H1 (cell line): ENCODE data around the gene GULP1. TPM values are rescaled to one million over a fixed set of nuclear protein-coding genes. Genes with fewer than 3 reads are reported as not detected.

ENCODE experiments used
- CTCF ChIA-PET: fragments of 300-600 bp; sonication (Branson Sonifier 250); formaldehyde crosslinking; loops from one replicate; lab custom pipeline; 2021; ENCODE audit not compliant: partially characterized antibody; lab: Charles Lee
- POLR2A ChIA-PET: fragments of 300-600 bp; sonication (Branson Sonifier 250); formaldehyde crosslinking; loops from one replicate; lab custom pipeline; 2021; ENCODE audit warnings: inconsistent platforms; ENCODE audit not compliant: partially characterized antibody; lab: Charles Lee
- DNase-seq, 2 experiments: peaks; one replicate each; pipeline versions ENCODE4 v3.0.0 to v3.0.0-alpha.2; 2010 to 2022; ENCODE audit warnings: low spot score in 2 of 2, low read depth in 1 of 2, mixed read lengths in 1 of 2
- FAIRE-seq: peaks from 2 replicates; lab custom pipeline; 2011; peaks lifted over from hg19 to GRCh38; lab: Jason Lieb, UNC
- H2AFZ ChIP-seq: 2 replicates; pipeline ENCODE4 v1.8.1; 2012; ENCODE audit warnings: low read length, inconsistent platforms
- H2AK5ac ChIP-seq: 2 replicates; pipeline ENCODE4 v1.6.1; 2013; ENCODE audit warnings: low read depth, low read length
- H2BK120ac ChIP-seq: replicated peaks from 2 replicates; pipeline ENCODE3; 2013; ENCODE audit warnings: low read depth, low read length, inconsistent platforms
- H2BK12ac ChIP-seq: 2 replicates; pipeline ENCODE4 v1.6.1; 2013; ENCODE audit warnings: low read depth, low read length
- H2BK15ac ChIP-seq: 2 replicates; pipeline ENCODE4 v1.6.1; 2013; ENCODE audit warnings: low read length
- H2BK20ac ChIP-seq: 2 replicates; pipeline ENCODE4 v1.6.1; 2013; ENCODE audit warnings: low read length
- H2BK5ac ChIP-seq: 2 replicates; pipeline ENCODE4 v1.6.1; 2013; ENCODE audit warnings: low read depth, low read length
- H3K14ac ChIP-seq: 2 replicates; pipeline ENCODE4 v1.6.1; 2013; ENCODE audit warnings: inconsistent platforms; ENCODE audit not compliant: insufficient read length
- H3K18ac ChIP-seq: 2 replicates; pipeline ENCODE4 v1.6.1; 2013; ENCODE audit warnings: low read length; ENCODE audit errors: extremely low read depth
- H3K23ac ChIP-seq: 2 replicates; pipeline ENCODE4 v1.6.1; 2013; ENCODE audit warnings: inconsistent platforms; ENCODE audit not compliant: insufficient read length
- H3K23me2 ChIP-seq: 2 replicates; pipeline ENCODE4 v1.6.1; 2013; ENCODE audit warnings: low read depth, low read length
- H3K27ac ChIP-seq: 2 replicates; pipeline ENCODE4 v1.6.1; 2011; ENCODE audit warnings: low read depth, low read length, inconsistent platforms
- H3K27me3 ChIP-seq, 4 experiments: replicated peaks in 1 of 4; 1 replicate in 1 of 4; 2 replicates in 3 of 4; pipeline versions ENCODE4 v1.6.1 to v1.8.1; 2011 to 2013; ENCODE audit warnings: low read length in 3 of 4, mild to moderate bottlenecking in 3 of 4, inconsistent platforms in 2 of 4, mixed read lengths in 2 of 4, moderate library complexity in 1 of 4; ENCODE audit not compliant: control insufficient read depth in 3 of 4, insufficient read depth in 3 of 4; ENCODE audit errors: extremely low read depth in 1 of 4
- H3K36me3 ChIP-seq, 4 experiments: 2 replicates each; pipeline versions ENCODE4 v1.6.1 to v1.8.1; 2011 to 2013; ENCODE audit warnings: mild to moderate bottlenecking in 4 of 4, low read length in 3 of 4, moderate library complexity in 2 of 4, control low read depth in 1 of 4, inconsistent platforms in 1 of 4; ENCODE audit not compliant: insufficient read depth in 4 of 4, control insufficient read depth in 2 of 4
- H3K4ac ChIP-seq: replicated peaks from 2 replicates; pipeline ENCODE3; 2013; ENCODE audit warnings: low read length, low read depth, mixed read lengths, inconsistent platforms; ENCODE audit not compliant: insufficient read length
- H3K4me1 ChIP-seq, 4 experiments: replicated peaks in 1 of 4; 1 replicate in 1 of 4; 2 replicates in 3 of 4; pipeline versions ENCODE4 v1.6.1 to v1.8.1; 2011 to 2013; ENCODE audit warnings: low read length in 3 of 4, inconsistent platforms in 2 of 4, mixed read lengths in 1 of 4; ENCODE audit not compliant: insufficient read depth in 4 of 4, control insufficient read depth in 3 of 4
- H3K4me2 ChIP-seq, 2 experiments: 2 replicates each; pipeline versions ENCODE4 v1.6.1 to v1.8.1; 2011 to 2013; ENCODE audit warnings: low read depth in 2 of 2, low read length in 2 of 2, control low read depth in 1 of 2, inconsistent platforms in 1 of 2, mild to moderate bottlenecking in 1 of 2; ENCODE audit not compliant: insufficient read depth in 1 of 2
- H3K4me3 ChIP-seq, 4 experiments: fragments of 200-600, 300-600 bp in 1 of 4; sonication (generic), shearing (Covaris generic), sonication (Bioruptor Twin) in 1 of 4; 2 replicates each; pipeline versions ENCODE4 v1.5.1 to v1.8.1; 2011 to 2016; ENCODE audit warnings: low read length in 4 of 4, low read depth in 3 of 4, control low read depth in 2 of 4, inconsistent platforms in 2 of 4, mild to moderate bottlenecking in 2 of 4, mixed read lengths in 1 of 4, moderate library complexity in 1 of 4; ENCODE audit not compliant: insufficient read depth in 2 of 4; ENCODE audit errors: extremely low read depth in 1 of 4
- H3K56ac ChIP-seq: replicated peaks from 2 replicates; pipeline ENCODE3; 2013; ENCODE audit warnings: low read depth, mild to moderate bottlenecking, mixed read lengths, low read length, inconsistent platforms; ENCODE audit not compliant: insufficient read length
- H3K79me1 ChIP-seq: 2 replicates; pipeline ENCODE4 v1.6.1; 2013; ENCODE audit warnings: low read depth, low read length, control low read depth
- H3K79me2 ChIP-seq, 2 experiments: 2 replicates each; pipeline versions ENCODE4 v1.6.1 to v1.8.1; 2012 to 2013; ENCODE audit warnings: low read length in 2 of 2, mild to moderate bottlenecking in 2 of 2, inconsistent platforms in 1 of 2; ENCODE audit not compliant: insufficient read depth in 2 of 2, control insufficient read depth in 1 of 2
- H3K9ac ChIP-seq, 4 experiments: replicated peaks in 1 of 4; 1 replicate in 1 of 4; 2 replicates in 3 of 4; pipeline versions ENCODE4 v1.6.1 to v1.8.1; 2011 to 2013; ENCODE audit warnings: low read depth in 3 of 4, low read length in 3 of 4, control low read depth in 2 of 4, mild to moderate bottlenecking in 2 of 4, moderate library complexity in 2 of 4, inconsistent platforms in 1 of 4; ENCODE audit errors: extremely low read depth in 1 of 4
- H3K9me3 ChIP-seq, 2 experiments: 2 replicates each; pipeline versions ENCODE4 v1.6.1 to v1.8.1; 2012 to 2013; ENCODE audit warnings: mild to moderate bottlenecking in 2 of 2, moderate library complexity in 2 of 2, control low read depth in 1 of 2, inconsistent platforms in 1 of 2, low read depth in 1 of 2, low read length in 1 of 2, mixed read lengths in 1 of 2; ENCODE audit not compliant: insufficient read depth in 2 of 2
- H4K20me1 ChIP-seq, 2 experiments: replicated peaks in 1 of 2; 2 replicates each; pipeline versions ENCODE3 to v1.8.1; 2011 to 2013; ENCODE audit warnings: inconsistent platforms in 2 of 2, low read length in 2 of 2, mild to moderate bottlenecking in 1 of 2; ENCODE audit not compliant: insufficient read depth in 2 of 2, control insufficient read depth in 1 of 2
- H4K5ac ChIP-seq: 2 replicates; pipeline ENCODE4 v1.6.1; 2013; ENCODE audit warnings: low read length, low read depth, mixed read lengths, inconsistent platforms; ENCODE audit not compliant: insufficient read length
- H4K8ac ChIP-seq: 2 replicates; pipeline ENCODE4 v1.8.0; 2013; ENCODE audit warnings: mild to moderate bottlenecking, moderate library complexity, low read length, inconsistent platforms; ENCODE audit not compliant: insufficient read depth; ENCODE audit errors: extremely low read depth
- H4K91ac ChIP-seq: replicated peaks from 2 replicates; pipeline ENCODE3; 2013; ENCODE audit warnings: low read length, mixed read lengths, inconsistent platforms; ENCODE audit not compliant: insufficient read length
- HDAC2 ChIP-seq, 2 experiments: fragments of 300-600 bp in 1 of 2; sonication (generic) in 1 of 2; IDR thresholded peaks; 2 replicates each; pipeline ENCODE4 v1.6.1; 2011 to 2012; ENCODE audit warnings: low read depth in 2 of 2, low read length in 2 of 2, mild to moderate bottlenecking in 2 of 2, moderate library complexity in 2 of 2, borderline replicate concordance in 1 of 2, inconsistent platforms in 1 of 2
- JUND ChIP-seq: IDR thresholded peaks from 2 replicates; pipeline ENCODE4 v1.6.1; 2011; ENCODE audit warnings: mild to moderate bottlenecking, improper control_type of control experiment, low read length
- KDM5A ChIP-seq: fragments of 200-600 bp; IDR thresholded peaks from 2 replicates; pipeline ENCODE4 v1.7.1; 2012; ENCODE audit warnings: mild to moderate bottlenecking, low read length, inconsistent platforms, mixed read lengths
- POLR2A ChIP-seq, 2 experiments: IDR thresholded peaks; 1 replicate in 1 of 2; 2 replicates in 1 of 2; pipeline ENCODE4 v1.6.1; 2011; ENCODE audit warnings: low read depth in 2 of 2, low read length in 2 of 2, mild to moderate bottlenecking in 2 of 2; ENCODE audit errors: control extremely low read depth in 1 of 2
- POLR2AphosphoS5 ChIP-seq: IDR thresholded peaks from 2 replicates; pipeline ENCODE4 v1.6.1; 2011; ENCODE audit warnings: low read depth, low read length
- POU5F1 ChIP-seq: IDR thresholded peaks from 2 replicates; pipeline ENCODE4 v1.6.1; 2011; ENCODE audit warnings: low read depth, mild to moderate bottlenecking, low read length, moderate library complexity
- RXRA ChIP-seq: IDR thresholded peaks from 2 replicates; pipeline ENCODE4 v1.6.1; 2011; ENCODE audit warnings: low read depth, mild to moderate bottlenecking, low read length, moderate library complexity; ENCODE audit not compliant: insufficient read depth
- SIRT6 ChIP-seq: IDR thresholded peaks from one replicate; pipeline ENCODE4 v1.7.1; 2012; ENCODE audit warnings: low read length, inconsistent platforms
- SP1 ChIP-seq: IDR thresholded peaks from 2 replicates; pipeline ENCODE4 v1.6.1; 2011; ENCODE audit warnings: low read depth, low read length
- TAF7 ChIP-seq: optimal IDR thresholded peaks from 2 replicates; pipeline ENCODE3; 2011; ENCODE audit warnings: low read depth, mild to moderate bottlenecking, inconsistent platforms, low read length, moderate library complexity, borderline replicate concordance
- TBP ChIP-seq: IDR thresholded peaks from 2 replicates; pipeline ENCODE4 v1.6.1; 2011; ENCODE audit warnings: low read depth, low read length, improper control_type of control experiment
- WGBS, 2 experiments: shearing (Covaris generic) in 1 of 2; methylation state at CpG; one replicate each; pipeline versions ENCODE4 v1.1.6 to v1.1.7; 2013 to 2015; ENCODE audit warnings: low lambda C conversion rate in 2 of 2, mixed read lengths in 2 of 2, inconsistent platforms in 1 of 2, low coverage in 1 of 2, missing lambda C conversion rate in 1 of 2; ENCODE audit not compliant: insufficient replicate concordance in 2 of 2, insufficient coverage in 1 of 2, insufficient read length in 1 of 2; ENCODE audit errors: extremely low coverage in 1 of 2, missing lambda C conversion rate in 1 of 2; 5-methylcytosine and 5-hydroxymethylcytosine counted together
- polyA plus RNA-seq, 7 experiments: library from polyadenylated mRNA; depleted of rRNA in 3 of 7; stranded (reverse) in 5 of 7; unstranded in 2 of 7; fragments of >200 nt in 5 of 7; fragments of 200-250 nt in 2 of 7; gene quantifications; 1 replicate in 5 of 7; 2 replicates in 1 of 7; 4 replicates in 1 of 7; pipeline versions ENCODE4 v1.2.1 to v1.2.3, GENCODE V29; 2011 to 2013; ENCODE audit warnings: missing spikeins in 2 of 7, mixed read lengths in 2 of 7
- total RNA-seq: library from RNA; stranded (reverse); fragmentation: NEBNext Ultra II Directional; extraction: Animal tissue kit (Norgen Biotek cat#: 25700); gene quantifications from 2 replicates; pipeline ENCODE4 v1.2.1, GENCODE V29; 2021
- TF ChIP-seq, protein P1 (sequence below): IDR thresholded peaks from 2 replicates; pipeline ENCODE4 v1.6.1; 2012; ENCODE audit warnings: inconsistent platforms

Gene GULP1
- total and polyA plus RNA-seq, 2 of the 8 experiments (the other 6 are each of a cell fraction or from before 2014, with no cell fraction given): 69.7 to 139 TPM

GRCh38 chr2:188449561-188449960 lies 157.9 kb downstream of the GULP1 start:
- H3K56ac ChIP-seq: no peak overlapping the region
- no peak overlapping the region for H3K23ac ChIP-seq
- peaks cover 0 to 20% (median 2%) of the 10 kb centered on the region in 4 experiments; a peak in 3 of 8 replicates for H3K36me3 ChIP-seq
- no peak overlapping the region for H3K27ac ChIP-seq
- ChIA-PET POLR2A (no interaction called here), CTCF (interaction anchor here (0.7 to 1.0 kb wide), 2 partner anchors 145 to 1070 kb away, joined by 3 read pairs; no protein-coding TSS in a partner anchor)
- no peak overlapping the region for H2AFZ ChIP-seq
- no peak overlapping the region for H2BK5ac ChIP-seq
- FAIRE-seq: no peak
- no peak overlapping the region for H2BK120ac ChIP-seq
- peaks cover 0 to 90% of the 10 kb centered on the region in 2 experiments; a peak in 2 of 4 replicates for H3K79me2 ChIP-seq
- H3K27me3 ChIP-seq: peaks cover 0 to 1% (median 0%) of the 10 kb centered on the region in 4 experiments; a peak in 1 of 7 replicates
- no peak overlapping the region for H4K8ac ChIP-seq
- no peaks in the 10 kb centered on the region; a peak in 1 of 4 replicates for H3K9me3 ChIP-seq
- no peak overlapping the region for H4K5ac ChIP-seq
- H2AK5ac ChIP-seq: no peak overlapping the region
- H2BK20ac ChIP-seq: no peak overlapping the region
- H2BK15ac ChIP-seq: no peak overlapping the region
- 81% methylated on average over 1 of the region's 1 CpG; no CpG with 5 or more reads in 1 of the 2 experiments for whole genome bisulfite sequencing, 2 experiments
- H3K9ac ChIP-seq: no peak overlapping the region
- H2BK12ac ChIP-seq: no peak overlapping the region
- peaks cover 0 to 3% (median 2%) of the 10 kb centered on the region in 4 experiments; a peak in 2 of 7 replicates for H3K4me1 ChIP-seq
- no peaks in the 10 kb centered on the region for H3K79me1 ChIP-seq
- no peak overlapping the region for H3K4me2 ChIP-seq
- no peak overlapping the region for H4K91ac ChIP-seq
- no peak for DNase-seq
- H3K4me3 ChIP-seq: no peak overlapping the region
- H3K4ac ChIP-seq: no peak overlapping the region
- no peak overlapping the region for H3K18ac ChIP-seq
- H4K20me1 ChIP-seq: no peaks in the 10 kb centered on the region
- H3K23me2 ChIP-seq: no peaks in the 10 kb centered on the region
- no peak overlapping the region for H3K14ac ChIP-seq
- TF ChIP-seq, protein P1, sequence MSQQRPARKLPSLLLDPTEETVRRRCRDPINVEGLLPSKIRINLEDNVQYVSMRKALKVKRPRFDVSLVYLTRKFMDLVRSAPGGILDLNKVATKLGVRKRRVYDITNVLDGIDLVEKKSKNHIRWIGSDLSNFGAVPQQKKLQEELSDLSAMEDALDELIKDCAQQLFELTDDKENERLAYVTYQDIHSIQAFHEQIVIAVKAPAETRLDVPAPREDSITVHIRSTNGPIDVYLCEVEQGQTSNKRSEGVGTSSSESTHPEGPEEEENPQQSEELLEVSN: no peak
- TF ChIP-seq SP1: no peak
- TF ChIP-seq POU5F1: no peak
- TF ChIP-seq SIRT6: no peak
- TF ChIP-seq POLR2A (IDR thresholded peaks at IDR 0.05; ENCODE audit: control extremely low read depth in 1 of 2, low read depth in 2 of 2, low read length in 2 of 2): no peak
- no peak for TF ChIP-seq RXRA
- TF ChIP-seq TBP: no peak
- TF ChIP-seq JUND: no peak
- TF ChIP-seq POLR2AphosphoS5: no peak
- TF ChIP-seq KDM5A: no peak
- no peak for TF ChIP-seq TAF7
- TF ChIP-seq HDAC2 (IDR thresholded peaks at IDR 0.05; ENCODE audit: borderline replicate concordance in 1 of 2, low read depth in 2 of 2, low read length in 2 of 2): no peak
